ENCODE results near the gene GCH1. TPM values are rescaled to one million over a fixed set of nuclear protein-coding genes. Genes with fewer than 3 reads are reported as not detected.

Gene GCH1
- total and polyA plus RNA-seq, 9 donors, result 0.71 to 13.2 (median 2.6) TPM

GRCh38 chr14:54854181-54854580 lies 48.4 kb downstream of the GCH1 start:
- Histone ChIP-seq H3K27me3 (no peaks in the 10 kb centered on the region), H3K36me3 (no peaks in the 10 kb centered on the region), H3K9me3 (no peaks in the 10 kb centered on the region), H3K27ac (no peak overlapping the region), H3K4me3 (no peak overlapping the region), H3K4me1 (ENCODE audit: insufficient read depth) (no peaks in the 10 kb centered on the region)
- WGBS, 3 donors, result 37 to 49% (median 44%) methylated on average over 2 of the region's 2 CpGs
- TF ChIP-seq CTCF (IDR thresholded peaks at IDR 0.05) (no peak), POLR2A (IDR thresholded peaks at IDR 0.05) (no peak), EP300 (IDR thresholded peaks at IDR 0.05) (no peak)
- intact Hi-C loops (cut with DNase I), result no loop called here
- DNase-seq, result no peak

- Histone ChIP-seq H3K9me3 (no peaks in the 10 kb centered on the region), H3K36me3 (no peaks in the 10 kb centered on the region), H3K27ac (no peak overlapping the region), H3K27me3 (no peaks in the 10 kb centered on the region), H3K4me3 (no peak overlapping the region), H3K4me1 (ENCODE audit: insufficient read depth) (no peaks in the 10 kb centered on the region)
- intact Hi-C loops (cut with DNase I), result no loop called here
- DNase-seq, result no peak
- TF ChIP-seq POLR2A (IDR thresholded peaks at IDR 0.05), result no peak
- TF ChIP-seq EP300 (IDR thresholded peaks at IDR 0.05), result no peak
- no peak for TF ChIP-seq CTCF (IDR thresholded peaks at IDR 0.05)
- 93 to 95% (median 93%) methylated on average over 3 of the region's 3 CpGs for WGBS, 3 donors
These were observed 49.3 kb downstream of the GCH1 start for GRCh38 chr14:54853339-54853738.

GRCh38 chr14:54852215-54852614 lies 50.4 kb downstream of the GCH1 start:
- H3K9me3 ChIP-seq, result no peaks in the 10 kb centered on the region
- H3K4me3 ChIP-seq, result no peak overlapping the region
- H3K4me1 ChIP-seq (ENCODE audit: insufficient read depth), result no peaks in the 10 kb centered on the region
- DNase-seq, result no peak
- intact Hi-C loops (cut with DNase I), result no loop called here
- WGBS, 3 donors, result 68 to 84% (median 75%) methylated on average over 3 of the region's 3 CpGs
- no peaks in the 10 kb centered on the region for H3K27me3 ChIP-seq
- no peaks in the 10 kb centered on the region for H3K36me3 ChIP-seq
- TF ChIP-seq POLR2A (IDR thresholded peaks at IDR 0.05), result no peak
- no peak for TF ChIP-seq EP300 (IDR thresholded peaks at IDR 0.05)
- no peak for TF ChIP-seq CTCF (IDR thresholded peaks at IDR 0.05)
- no peak overlapping the region for H3K27ac ChIP-seq

GRCh38 chr14:54848910-54849309 lies 53.7 kb downstream of the GCH1 start:
- TF ChIP-seq CTCF (IDR thresholded peaks at IDR 0.05) (no peak), EP300 (IDR thresholded peaks at IDR 0.05) (no peak), POLR2A (IDR thresholded peaks at IDR 0.05) (no peak)

More at GRCh38 chr14:54848910-54849309, 53.7 kb downstream of the GCH1 start:
- no peak for DNase-seq
- Histone ChIP-seq H3K4me1 (ENCODE audit: insufficient read depth) (no peaks in the 10 kb centered on the region), H3K36me3 (no peaks in the 10 kb centered on the region), H3K27ac (no peak overlapping the region), H3K27me3 (no peaks in the 10 kb centered on the region), H3K9me3 (no peaks in the 10 kb centered on the region), H3K4me3 (no peak overlapping the region)
- intact Hi-C loops (cut with DNase I), result no loop called here
- 92 to 97% (median 97%) methylated on average over 1 of the region's 1 CpG for WGBS, 3 donors

All from ovary (tissue), 9 donors.